Spleen (tissue), 11 donors: Measurements from ENCODE around the gene STARD13. TPM values are rescaled to one million over a fixed set of nuclear protein-coding genes. Genes with fewer than 3 reads are reported as not detected.

Source experiments
- DNase-seq: peaks from one replicate; pipeline ENCODE4 v3.0.0-alpha.2; 2020
- H3K27ac ChIP-seq, 8 donors: fragments of 200-600 bp; sonication (generic) in 7 of 8; 1 replicate in 4 of 8; 2 replicates in 4 of 8; pipeline versions ENCODE4 v1.5.0 to v1.8.0; 2016 to 2021; ENCODE audit warnings: inconsistent platforms in 4 of 8, mild to moderate bottlenecking in 4 of 8, moderate library complexity in 1 of 8
- H3K27me3 ChIP-seq, 7 donors: fragments of 200-600 bp; sonication (generic) in 6 of 7; replicated peaks in 1 of 7; 1 replicate in 4 of 7; 2 replicates in 3 of 7; pipeline versions ENCODE4 v1.5.0 to v1.8.0; 2016 to 2021; ENCODE audit warnings: inconsistent platforms in 3 of 7, mild to moderate bottlenecking in 1 of 7
- H3K36me3 ChIP-seq, 6 donors: fragments of 200-600 bp; sonication (generic) in 5 of 6; 1 replicate in 4 of 6; 2 replicates in 2 of 6; pipeline versions ENCODE4 v1.5.0 to v1.8.0; 2016 to 2021; ENCODE audit warnings: inconsistent platforms in 2 of 6
- H3K4me1 ChIP-seq, 6 donors: fragments of 200-600 bp; sonication (generic) in 5 of 6; 1 replicate in 3 of 6; 2 replicates in 3 of 6; pipeline versions ENCODE4 v1.5.0 to v1.8.0; 2016 to 2021; ENCODE audit warnings: inconsistent platforms in 3 of 6
- H3K4me3 ChIP-seq, 8 donors: fragments of 200-600 bp; sonication (generic) in 7 of 8; 1 replicate in 4 of 8; 2 replicates in 4 of 8; pipeline versions ENCODE4 v1.5.0 to v1.8.0; 2016 to 2021; ENCODE audit warnings: inconsistent platforms in 4 of 8, mild to moderate bottlenecking in 4 of 8, moderate library complexity in 2 of 8
- H3K9me3 ChIP-seq, 8 donors: fragments of 200-600 bp; sonication (generic) in 7 of 8; 1 replicate in 4 of 8; 2 replicates in 4 of 8; pipeline versions ENCODE4 v1.5.0 to v1.8.0; 2016 to 2021; ENCODE audit warnings: inconsistent platforms in 4 of 8
- POLR2A ChIP-seq, 3 donors: fragments of 450-650 bp; IDR thresholded peaks; one replicate each; pipeline ENCODE4 v1.5.1; 2017; ENCODE audit warnings: antibody characterized with exemption in 3 of 3, mild to moderate bottlenecking in 1 of 3
- POLR2AphosphoS5 ChIP-seq, 3 donors: sonication (generic); formaldehyde crosslinking; IDR thresholded peaks; one replicate each; pipeline ENCODE4 v1.5.1; 2017; ENCODE audit warnings: antibody characterized with exemption in 3 of 3
- WGBS, 5 donors: extraction: QIAGEN DNeasy Blood & Tissue Kit in 3 of 5; methylation state at CpG; one replicate each; pipeline versions ENCODE4 v1.1.5 to v1.1.7; 2013 to 2018; 5-methylcytosine and 5-hydroxymethylcytosine counted together
- intact Hi-C: fragments of 100-400 bp; cut with DNase I; formaldehyde crosslinking; loops from one replicate; pipeline ENCODE4 v1.15.0; 2023; ENCODE audit warnings: low total_unique reads
- polyA plus RNA-seq, 3 donors: library from polyadenylated mRNA; stranded (reverse); fragments of 200-250 nt; gene quantifications; one replicate each; pipeline ENCODE4 v1.2.1, GENCODE V29; 2013
- total RNA-seq, 7 donors: library from RNA; depleted of rRNA in 3 of 7; stranded (reverse); fragments of >200 nt in 3 of 7; fragmentation: NEBNext Ultra II Directional in 4 of 7; extraction: Animal tissue kit (Norgen Biotek cat#: 25700) in 4 of 7; gene quantifications; one replicate each; pipeline versions ENCODE4 v1.1.0 to v1.2.1, GENCODE V29; 2016 to 2021
- TF ChIP-seq, protein P1 (sequence below), 11 experiments: fragments of 200-600 bp in 7 of 11; fragments of 450-650 bp in 4 of 11; sonication (generic) in 4 of 11; IDR thresholded peaks in 8 of 11; conservative IDR thresholded peaks in 3 of 11; 1 replicate in 7 of 11; 2 replicates in 4 of 11; pipeline versions ENCODE4 v1.4.0 to v1.8.0; 2016 to 2021; ENCODE audit warnings: antibody characterized with exemption in 11 of 11, inconsistent platforms in 4 of 11, mild to moderate bottlenecking in 1 of 11
- donor health status: healthy with polysubstance abuse.
- donor health status: DM: no; HTN: no; CAD: no; lungs with moderate emphysema.
- donor health status: DM: no; HTN: no; CAD: no.
- donor health status: Bipolar disorder and iron deficiency.
- donor health status: healthy.
- donor health status: DM: no; HTN: no; CAD: no.
- donor health status: DM: yes; HTN: yes; CAD: no.

The STARD13 gene
- total and polyA plus RNA-seq, 10 donors = 1.4 to 58.1 (median 26.7) TPM

DNA sequence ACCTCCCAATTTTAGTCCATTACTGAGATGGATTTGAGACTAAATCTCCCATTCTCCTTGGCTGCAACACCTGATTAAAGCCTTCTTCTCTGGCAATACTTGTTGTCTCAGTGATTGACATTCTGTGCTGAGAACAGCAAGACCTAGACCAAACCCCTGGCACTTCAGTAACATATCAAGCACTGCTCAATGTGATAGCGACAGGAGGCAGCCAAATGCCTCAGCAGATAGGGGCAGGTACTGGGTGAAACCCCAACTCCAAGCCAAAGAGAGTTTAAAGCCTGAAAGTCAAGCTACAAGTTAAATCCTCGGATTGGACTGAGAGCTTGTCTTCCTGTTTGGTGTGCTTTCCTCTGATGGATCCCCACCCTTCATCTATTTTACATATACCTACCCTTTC lies 52.7 kb downstream of the STARD13 start:
- WGBS, 5 donors = 79 to 95% (median 91%) methylated on average over 2 of the region's 2 CpGs
- H3K4me3 ChIP-seq = no peak overlapping the region
- H3K27ac ChIP-seq = no peak overlapping the region
- H3K36me3 ChIP-seq = peaks cover 0 to 12% (median 0%) of the 10 kb centered on the region in 6 donors
- TF ChIP-seq POLR2AphosphoS5 (IDR thresholded peaks at IDR 0.05) = no peak
- TF ChIP-seq, protein P1, sequence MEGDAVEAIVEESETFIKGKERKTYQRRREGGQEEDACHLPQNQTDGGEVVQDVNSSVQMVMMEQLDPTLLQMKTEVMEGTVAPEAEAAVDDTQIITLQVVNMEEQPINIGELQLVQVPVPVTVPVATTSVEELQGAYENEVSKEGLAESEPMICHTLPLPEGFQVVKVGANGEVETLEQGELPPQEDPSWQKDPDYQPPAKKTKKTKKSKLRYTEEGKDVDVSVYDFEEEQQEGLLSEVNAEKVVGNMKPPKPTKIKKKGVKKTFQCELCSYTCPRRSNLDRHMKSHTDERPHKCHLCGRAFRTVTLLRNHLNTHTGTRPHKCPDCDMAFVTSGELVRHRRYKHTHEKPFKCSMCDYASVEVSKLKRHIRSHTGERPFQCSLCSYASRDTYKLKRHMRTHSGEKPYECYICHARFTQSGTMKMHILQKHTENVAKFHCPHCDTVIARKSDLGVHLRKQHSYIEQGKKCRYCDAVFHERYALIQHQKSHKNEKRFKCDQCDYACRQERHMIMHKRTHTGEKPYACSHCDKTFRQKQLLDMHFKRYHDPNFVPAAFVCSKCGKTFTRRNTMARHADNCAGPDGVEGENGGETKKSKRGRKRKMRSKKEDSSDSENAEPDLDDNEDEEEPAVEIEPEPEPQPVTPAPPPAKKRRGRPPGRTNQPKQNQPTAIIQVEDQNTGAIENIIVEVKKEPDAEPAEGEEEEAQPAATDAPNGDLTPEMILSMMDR (IDR thresholded peaks at IDR 0.05 in 8 of 11, conservative IDR thresholded peaks at IDR 0.05 in 3 of 11) = no peak
- TF ChIP-seq POLR2A (IDR thresholded peaks at IDR 0.05) = no peak
- peaks cover 0 to 19% (median 10%) of the 10 kb centered on the region in 8 donors for H3K9me3 ChIP-seq
- no peaks in the 10 kb centered on the region for H3K27me3 ChIP-seq
- intact Hi-C loops = loop anchor here (10.0 kb wide), 1 partner anchor 302 kb away; no protein-coding TSS in a partner anchor
- peaks cover 0 to 27% (median 13%) of the 10 kb centered on the region in 6 donors for H3K4me1 ChIP-seq
- no peak for DNase-seq

DNA sequence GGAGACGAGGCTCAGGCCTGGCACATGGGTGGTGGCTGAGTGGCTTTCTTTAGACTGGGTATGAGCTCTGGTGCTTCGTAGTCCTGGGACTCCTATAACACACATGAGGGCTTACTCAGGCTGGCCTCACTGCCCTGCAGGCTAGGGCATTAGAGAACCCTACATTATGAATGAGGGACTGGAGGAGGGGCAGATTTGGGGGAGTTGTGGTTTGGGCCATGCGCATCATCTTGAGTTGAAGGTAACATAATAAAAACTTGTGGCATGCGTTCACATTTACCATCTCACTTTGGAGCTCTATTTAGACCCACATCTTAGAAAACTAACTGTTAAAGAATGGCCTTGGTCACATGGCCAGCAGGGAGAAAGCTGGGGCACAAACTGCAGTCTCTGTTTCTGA lies 54.2 kb downstream of the STARD13 start:
- Histone ChIP-seq H3K27me3 (no peaks in the 10 kb centered on the region), H3K27ac (no peak overlapping the region), H3K36me3 (peaks cover 0 to 12% (median 0%) of the 10 kb centered on the region in 6 donors), H3K9me3 (peaks cover 0 to 19% (median 10%) of the 10 kb centered on the region in 8 donors), H3K4me3 (no peak overlapping the region), H3K4me1 (peaks cover 0 to 31% (median 13%) of the 10 kb centered on the region in 6 donors)
- intact Hi-C loops = loop anchor here (10.0 kb wide), 1 partner anchor 303 kb away; no protein-coding TSS in a partner anchor
- TF ChIP-seq POLR2A (IDR thresholded peaks at IDR 0.05) (no peak), POLR2AphosphoS5 (IDR thresholded peaks at IDR 0.05) (no peak)
- TF ChIP-seq, protein P1 (IDR thresholded peaks at IDR 0.05 in 8 of 11, conservative IDR thresholded peaks at IDR 0.05 in 3 of 11) = no peak
- 87 to 92% (median 91%) methylated on average over 4 of the region's 4 CpGs for WGBS, 5 donors
- no peak for DNase-seq

DNA sequence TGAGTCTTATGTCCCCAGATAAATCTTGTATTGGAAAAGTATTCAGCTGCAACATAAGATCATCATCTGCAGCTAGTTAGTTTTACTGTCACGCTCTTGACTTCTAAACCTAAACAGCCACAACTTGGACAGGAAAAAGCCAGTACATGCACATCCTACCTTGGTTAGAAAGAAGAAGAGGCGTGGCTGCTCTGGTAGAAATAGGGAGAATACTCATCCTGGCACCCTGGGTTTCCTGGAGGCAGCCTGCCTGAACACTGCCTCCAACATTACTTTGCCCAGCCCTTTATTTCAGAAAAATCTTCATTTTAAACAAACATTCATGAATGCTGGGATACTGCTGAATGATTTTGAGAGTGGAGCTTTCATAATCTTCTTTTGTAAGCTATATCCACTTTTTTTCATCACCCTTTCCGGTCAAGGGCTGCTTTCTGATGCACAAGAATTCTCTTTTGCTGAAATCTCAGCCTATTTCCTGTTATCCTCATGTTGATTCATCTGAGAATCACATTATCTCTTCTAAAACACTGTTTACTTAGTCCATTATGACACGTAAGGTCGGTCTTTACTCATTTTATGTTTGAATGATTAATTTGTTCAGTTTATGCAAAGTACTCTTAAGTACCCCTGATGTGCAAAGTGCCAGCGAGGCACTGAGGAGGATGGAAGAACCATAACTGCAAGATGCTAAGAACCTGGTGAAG lies 55.2 kb downstream of the STARD13 start:
- 67 to 82% (median 72%) methylated on average over 6 of the region's 6 CpGs for WGBS, 5 donors
- Histone ChIP-seq H3K36me3 (peaks cover 0 to 12% (median 0%) of the 10 kb centered on the region in 6 donors), H3K27ac (peak overlapping the region in 5 of 8 donors; percentile 12 to 54 (median 24)), H3K4me3 (no peak overlapping the region), H3K27me3 (no peaks in the 10 kb centered on the region), H3K4me1 (peaks cover 0 to 31% (median 11%) of the 10 kb centered on the region in 6 donors), H3K9me3 (peaks cover 0 to 19% (median 10%) of the 10 kb centered on the region in 8 donors)
- intact Hi-C loops = loop anchor here (10.0 kb wide), 1 partner anchor 304 kb away; no protein-coding TSS in a partner anchor
- TF ChIP-seq POLR2A (IDR thresholded peaks at IDR 0.05) = no peak
- TF ChIP-seq, protein P1 (IDR thresholded peaks at IDR 0.05 in 8 of 11, conservative IDR thresholded peaks at IDR 0.05 in 3 of 11) = no peak
- TF ChIP-seq POLR2AphosphoS5 (IDR thresholded peaks at IDR 0.05) = no peak
- DNase-seq = no peak
